ENCODE results near the gene SLC25A27.

Gene SLC25A27

DNA sequence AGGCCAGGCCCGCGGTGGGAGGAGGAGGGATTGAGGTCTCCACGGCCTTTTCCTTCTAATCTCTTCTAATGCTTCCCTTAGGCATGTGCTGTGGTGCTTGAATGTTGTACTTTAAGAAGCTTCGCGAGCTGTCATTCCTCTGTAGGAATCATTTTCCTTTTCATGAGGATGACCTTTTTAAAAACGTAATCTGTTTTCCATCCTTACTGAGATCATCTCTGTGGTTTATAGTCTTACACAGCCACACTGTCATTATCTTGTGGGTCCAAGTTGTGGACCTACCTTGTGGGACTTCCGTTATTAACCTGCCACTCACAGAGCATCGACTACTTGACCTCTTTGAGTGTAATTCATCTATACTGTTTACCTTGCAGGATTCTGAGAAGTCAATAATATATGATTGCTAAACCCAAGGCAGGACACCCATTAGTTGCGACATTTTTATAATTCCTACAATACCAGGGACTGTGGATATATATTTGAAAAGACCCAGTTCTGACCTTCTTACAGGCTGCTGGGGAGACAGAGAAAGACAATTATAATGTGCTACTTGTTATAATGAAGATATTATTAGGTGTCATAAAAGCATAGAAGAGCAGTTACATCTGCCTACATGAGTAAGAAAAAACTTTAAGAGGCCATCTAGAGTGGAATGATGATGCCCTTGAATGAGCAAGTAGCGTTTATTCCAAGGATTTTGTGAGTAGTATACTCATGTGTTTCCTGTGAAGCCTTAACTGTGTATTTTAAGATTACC lies 842 bp downstream of the SLC25A27 start:
- peak overlapping the region; percentile 74 for H3K4me2 ChIP-seq (ENCODE audit: low read length)
- H3K79me2 ChIP-seq (ENCODE audit: control insufficient read depth, insufficient read depth, low read length) = no peaks in the 10 kb centered on the region
- H3K27ac ChIP-seq (ENCODE audit: low read depth, low read length) = no peak overlapping the region
- peak overlapping the region; percentile 70 for H3K9ac ChIP-seq (ENCODE audit: low read length)
- H2BK120ac ChIP-seq (ENCODE audit: low read depth, low read length) = no peak overlapping the region
- no peak overlapping the region for H2BK15ac ChIP-seq (replicated peaks; ENCODE audit: low read depth)
- H3K4me1 ChIP-seq (ENCODE audit: control insufficient read depth, low read depth, low read length) = no peaks in the 10 kb centered on the region
- no peak overlapping the region for H4K5ac ChIP-seq (ENCODE audit: low read length)
- no peak overlapping the region for H2AK5ac ChIP-seq (ENCODE audit: low read length)
- H4K8ac ChIP-seq (ENCODE audit: low read depth, low read length) = no peak overlapping the region
- no CpG with 5 or more reads among the region's 10 CpGs for WGBS (ENCODE audit: extremely low coverage, insufficient coverage, low lambda C conversion rate)
- peak overlapping the region; percentile 77 for H3K56ac ChIP-seq (ENCODE audit: low read length)
- no peaks in the 10 kb centered on the region for H3K79me1 ChIP-seq (ENCODE audit: low read length)
- H3K18ac ChIP-seq (ENCODE audit: low read length) = no peak overlapping the region
- H3K4me3 ChIP-seq (ENCODE audit: low read length) = peak overlapping the region; percentile 97
- no peak overlapping the region for H3K4ac ChIP-seq (ENCODE audit: low read depth, low read length)
- H3K27me3 ChIP-seq (ENCODE audit: insufficient read depth, low read length, poor library complexity) = no peaks in the 10 kb centered on the region
- no peak overlapping the region for H2BK5ac ChIP-seq (ENCODE audit: low read length)
- H3K23ac ChIP-seq (ENCODE audit: low read length) = no peak overlapping the region
- no peak for DNase-seq
- no peaks in the 10 kb centered on the region for H3K36me3 ChIP-seq (ENCODE audit: control insufficient read depth, insufficient read depth, low read length)

DNA sequence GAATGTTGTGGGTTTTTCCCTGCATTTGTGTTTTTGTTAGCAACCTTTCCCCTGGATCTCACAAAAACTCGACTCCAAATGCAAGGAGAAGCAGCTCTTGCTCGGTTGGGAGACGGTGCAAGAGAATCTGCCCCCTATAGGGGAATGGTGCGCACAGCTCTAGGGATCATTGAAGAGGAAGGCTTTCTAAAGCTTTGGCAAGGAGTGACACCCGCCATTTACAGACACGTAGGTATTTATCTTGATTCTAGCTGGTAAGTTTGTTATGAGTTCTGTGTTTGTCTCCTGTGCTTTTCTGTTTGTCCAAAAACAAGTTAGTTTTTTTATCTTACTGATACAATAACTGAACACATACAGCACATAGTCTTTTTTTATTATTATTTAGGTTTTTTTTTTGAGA lies 3.0 kb downstream of the SLC25A27 start:
- no peak overlapping the region for H3K27ac ChIP-seq (ENCODE audit: low read depth, low read length)
- WGBS (ENCODE audit: extremely low coverage, insufficient coverage, low lambda C conversion rate) = no CpG with 5 or more reads among the region's 6 CpGs
- H4K5ac ChIP-seq (ENCODE audit: low read length) = no peak overlapping the region
- H2BK15ac ChIP-seq (replicated peaks; ENCODE audit: low read depth) = no peak overlapping the region
- H3K4me1 ChIP-seq (ENCODE audit: control insufficient read depth, low read depth, low read length) = no peaks in the 10 kb centered on the region
- no peak overlapping the region for H2AK5ac ChIP-seq (ENCODE audit: low read length)
- no peak overlapping the region for H3K23ac ChIP-seq (ENCODE audit: low read length)
- H4K8ac ChIP-seq (ENCODE audit: low read depth, low read length) = no peak overlapping the region
- no peak overlapping the region for H2BK120ac ChIP-seq (ENCODE audit: low read depth, low read length)
- peak; percentile 86 for DNase-seq
- no peaks in the 10 kb centered on the region for H3K79me1 ChIP-seq (ENCODE audit: low read length)
- no peak overlapping the region for H3K18ac ChIP-seq (ENCODE audit: low read length)
- H3K4me2 ChIP-seq (ENCODE audit: low read length) = no peak overlapping the region
- no peak overlapping the region for H3K56ac ChIP-seq (ENCODE audit: low read length)
- no peaks in the 10 kb centered on the region for H3K27me3 ChIP-seq (ENCODE audit: insufficient read depth, low read length, poor library complexity)
- no peak overlapping the region for H2BK5ac ChIP-seq (ENCODE audit: low read length)
- H3K79me2 ChIP-seq (ENCODE audit: control insufficient read depth, insufficient read depth, low read length) = no peaks in the 10 kb centered on the region
- no peak overlapping the region for H3K4ac ChIP-seq (ENCODE audit: low read depth, low read length)
- no peak overlapping the region for H3K4me3 ChIP-seq (ENCODE audit: low read length)
- no peaks in the 10 kb centered on the region for H3K36me3 ChIP-seq (ENCODE audit: control insufficient read depth, insufficient read depth, low read length)
- no peak overlapping the region for H3K9ac ChIP-seq (ENCODE audit: low read length)

DNA sequence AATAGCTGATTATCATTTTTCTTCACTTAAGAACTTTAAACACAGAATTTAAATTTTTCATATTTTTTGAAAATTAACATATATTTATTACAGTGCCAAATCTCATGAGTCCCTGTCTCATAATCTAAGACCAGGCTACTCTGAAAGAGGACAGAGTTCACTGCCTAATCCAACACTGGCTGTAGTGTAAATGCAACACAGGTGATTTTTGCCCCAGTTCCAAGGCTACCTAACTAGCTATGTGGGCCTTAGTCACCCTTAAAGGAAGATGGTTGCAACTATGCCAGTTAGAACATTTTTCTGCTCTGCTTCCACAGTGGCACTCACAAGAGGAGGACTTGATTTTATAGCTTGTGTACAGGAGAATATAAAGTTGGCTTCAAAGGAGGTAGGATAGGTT lies 4.9 kb downstream of the SLC25A27 start:
- H3K4me1 ChIP-seq (ENCODE audit: control insufficient read depth, low read depth, low read length) = no peaks in the 10 kb centered on the region

DNA sequence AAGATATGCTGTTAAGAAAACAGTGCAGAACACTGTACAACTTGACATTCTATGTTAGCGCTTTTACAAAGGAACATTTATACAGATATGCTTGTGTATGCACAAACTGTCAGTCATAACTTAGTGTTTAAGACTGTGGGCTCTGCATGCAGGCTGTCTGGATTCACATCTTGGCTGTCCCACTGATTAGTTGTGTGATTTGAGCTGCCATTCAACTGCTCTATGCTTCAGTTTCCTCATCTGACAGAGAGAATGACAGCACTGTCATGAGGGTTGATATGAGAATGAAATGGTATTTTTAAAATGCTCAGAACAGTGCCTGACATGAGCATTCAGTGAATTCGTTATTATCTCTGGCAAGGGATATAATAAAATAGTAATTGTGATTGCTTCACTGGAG lies 8.7 kb downstream of the SLC25A27 start:
- H3K18ac ChIP-seq (ENCODE audit: low read length) = no peak overlapping the region
- H4K8ac ChIP-seq (ENCODE audit: low read depth, low read length) = no peak overlapping the region
- no peak overlapping the region for H3K4ac ChIP-seq (ENCODE audit: low read depth, low read length)
- H3K79me2 ChIP-seq (ENCODE audit: control insufficient read depth, insufficient read depth, low read length) = no peaks in the 10 kb centered on the region
- H3K27me3 ChIP-seq (ENCODE audit: insufficient read depth, low read length, poor library complexity) = no peaks in the 10 kb centered on the region
- H2AK5ac ChIP-seq (ENCODE audit: low read length) = no peak overlapping the region
- H3K27ac ChIP-seq (ENCODE audit: low read depth, low read length) = no peak overlapping the region
- no peak overlapping the region for H3K56ac ChIP-seq (ENCODE audit: low read length)
- no peak for DNase-seq
- no peak overlapping the region for H3K23ac ChIP-seq (ENCODE audit: low read length)
- no peak overlapping the region for H3K4me2 ChIP-seq (ENCODE audit: low read length)
- H2BK15ac ChIP-seq (replicated peaks; ENCODE audit: low read depth) = no peak overlapping the region
- H3K36me3 ChIP-seq (ENCODE audit: control insufficient read depth, insufficient read depth, low read length) = no peaks in the 10 kb centered on the region
- no peak overlapping the region for H3K9ac ChIP-seq (ENCODE audit: low read length)
- no peak overlapping the region for H2BK5ac ChIP-seq (ENCODE audit: low read length)
- no CpG with 5 or more reads among the region's 2 CpGs for WGBS (ENCODE audit: extremely low coverage, insufficient coverage, low lambda C conversion rate)
- no peaks in the 10 kb centered on the region for H3K79me1 ChIP-seq (ENCODE audit: low read length)
- no peak overlapping the region for H3K4me3 ChIP-seq (ENCODE audit: low read length)
- H4K5ac ChIP-seq (ENCODE audit: low read length) = no peak overlapping the region
- H3K4me1 ChIP-seq (ENCODE audit: control insufficient read depth, low read depth, low read length) = no peaks in the 10 kb centered on the region
- H2BK120ac ChIP-seq (ENCODE audit: low read depth, low read length) = no peak overlapping the region

More for the DNA sequence above, 4.9 kb downstream of the SLC25A27 start:
- Histone ChIP-seq H3K79me2 (ENCODE audit: control insufficient read depth, insufficient read depth, low read length) (no peaks in the 10 kb centered on the region), H4K8ac (ENCODE audit: low read depth, low read length) (no peak overlapping the region), H3K4me2 (ENCODE audit: low read length) (no peak overlapping the region), H2BK120ac (ENCODE audit: low read depth, low read length) (no peak overlapping the region), H2BK15ac (replicated peaks; ENCODE audit: low read depth) (no peak overlapping the region), H3K56ac (ENCODE audit: low read length) (no peak overlapping the region), H2AK5ac (ENCODE audit: low read length) (no peak overlapping the region), H3K4ac (ENCODE audit: low read depth, low read length) (no peak overlapping the region), H3K4me3 (ENCODE audit: low read length) (no peak overlapping the region), H4K5ac (ENCODE audit: low read length) (no peak overlapping the region), H2BK5ac (ENCODE audit: low read length) (no peak overlapping the region), H3K23ac (ENCODE audit: low read length) (no peak overlapping the region), H3K79me1 (ENCODE audit: low read length) (no peaks in the 10 kb centered on the region), H3K27ac (ENCODE audit: low read depth, low read length) (no peak overlapping the region), H3K36me3 (ENCODE audit: control insufficient read depth, insufficient read depth, low read length) (no peaks in the 10 kb centered on the region), H3K18ac (ENCODE audit: low read length) (no peak overlapping the region), H3K27me3 (ENCODE audit: insufficient read depth, low read length, poor library complexity) (no peaks in the 10 kb centered on the region), H3K9ac (ENCODE audit: low read length) (no peak overlapping the region)
- DNase-seq = no peak

DNA sequence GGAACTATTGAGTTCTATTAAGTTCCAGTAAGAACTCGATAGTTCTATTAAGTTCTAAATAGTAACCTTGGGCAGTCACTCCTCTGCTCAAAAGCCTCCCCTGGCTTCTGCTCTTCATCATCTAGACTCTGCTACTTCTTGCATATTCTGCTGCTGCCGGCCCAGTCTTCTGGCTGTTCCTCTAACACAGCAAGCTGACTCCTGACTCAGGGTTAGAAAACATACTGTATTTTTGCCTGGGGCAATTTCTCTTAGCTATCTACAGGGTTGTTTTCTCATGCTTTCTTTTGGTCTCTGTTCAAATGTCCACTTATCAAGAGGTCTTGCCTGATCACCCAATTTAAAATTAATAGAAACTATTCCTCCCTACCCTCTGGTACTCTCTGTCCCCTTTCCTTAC lies 14.6 kb downstream of the SLC25A27 start:
- no peaks in the 10 kb centered on the region for H3K36me3 ChIP-seq (ENCODE audit: control insufficient read depth, insufficient read depth, low read length)
- H3K79me2 ChIP-seq (ENCODE audit: control insufficient read depth, insufficient read depth, low read length) = no peaks in the 10 kb centered on the region
- H3K27ac ChIP-seq (ENCODE audit: low read depth, low read length) = no peak overlapping the region
- DNase-seq = no peak
- no peak overlapping the region for H2AK5ac ChIP-seq (ENCODE audit: low read length)
- no peak overlapping the region for H2BK120ac ChIP-seq (ENCODE audit: low read depth, low read length)
- no peak overlapping the region for H4K5ac ChIP-seq (ENCODE audit: low read length)
- no peak overlapping the region for H3K56ac ChIP-seq (ENCODE audit: low read length)
- no peak overlapping the region for H3K4me3 ChIP-seq (ENCODE audit: low read length)
- H3K9ac ChIP-seq (ENCODE audit: low read length) = no peak overlapping the region
- H3K79me1 ChIP-seq (ENCODE audit: low read length) = no peaks in the 10 kb centered on the region
- H4K8ac ChIP-seq (ENCODE audit: low read depth, low read length) = no peak overlapping the region
- no peak overlapping the region for H3K18ac ChIP-seq (ENCODE audit: low read length)
- no peak overlapping the region for H3K23ac ChIP-seq (ENCODE audit: low read length)
- no peak overlapping the region for H3K4me2 ChIP-seq (ENCODE audit: low read length)
- H2BK15ac ChIP-seq (replicated peaks; ENCODE audit: low read depth) = no peak overlapping the region
- H3K27me3 ChIP-seq (ENCODE audit: insufficient read depth, low read length, poor library complexity) = no peaks in the 10 kb centered on the region
- H3K4ac ChIP-seq (ENCODE audit: low read depth, low read length) = no peak overlapping the region
- H3K4me1 ChIP-seq (ENCODE audit: control insufficient read depth, low read depth, low read length) = no peaks in the 10 kb centered on the region
- no CpG with 5 or more reads among the region's 2 CpGs for WGBS (ENCODE audit: extremely low coverage, insufficient coverage, low lambda C conversion rate)
- H2BK5ac ChIP-seq (ENCODE audit: low read length) = no peak overlapping the region

DNA sequence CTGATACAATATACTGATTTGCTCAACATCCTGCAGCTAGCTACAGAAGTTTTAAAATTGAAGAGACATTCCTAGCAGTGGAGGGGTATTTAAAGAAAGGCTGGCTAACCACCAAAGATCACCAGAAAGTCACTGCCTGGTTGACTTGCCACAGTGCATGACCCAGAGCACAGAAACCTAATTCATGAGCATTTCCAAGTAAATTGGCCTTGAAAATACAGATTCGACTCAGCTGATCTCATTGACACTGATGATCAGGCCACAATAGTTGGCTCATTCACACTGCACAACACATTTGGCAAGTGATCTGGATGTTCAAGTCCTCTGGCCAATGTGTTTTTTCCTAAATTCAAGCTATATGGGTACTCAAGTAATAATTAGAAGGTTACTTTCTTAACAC lies 21.6 kb downstream of the SLC25A27 start:
- Histone ChIP-seq H3K56ac (ENCODE audit: low read length) (no peak overlapping the region), H2BK15ac (replicated peaks; ENCODE audit: low read depth) (no peak overlapping the region), H3K79me2 (ENCODE audit: control insufficient read depth, insufficient read depth, low read length) (no peaks in the 10 kb centered on the region), H3K27me3 (ENCODE audit: insufficient read depth, low read length, poor library complexity) (no peaks in the 10 kb centered on the region), H3K4me1 (ENCODE audit: control insufficient read depth, low read depth, low read length) (no peaks in the 10 kb centered on the region), H3K36me3 (ENCODE audit: control insufficient read depth, insufficient read depth, low read length) (no peaks in the 10 kb centered on the region), H2BK5ac (ENCODE audit: low read length) (no peak overlapping the region), H3K79me1 (ENCODE audit: low read length) (no peaks in the 10 kb centered on the region), H3K23ac (ENCODE audit: low read length) (no peak overlapping the region), H2AK5ac (ENCODE audit: low read length) (no peak overlapping the region), H4K5ac (ENCODE audit: low read length) (no peak overlapping the region), H3K18ac (ENCODE audit: low read length) (no peak overlapping the region), H4K8ac (ENCODE audit: low read depth, low read length) (no peak overlapping the region), H3K4ac (ENCODE audit: low read depth, low read length) (no peak overlapping the region), H3K4me3 (ENCODE audit: low read length) (no peak overlapping the region), H2BK120ac (ENCODE audit: low read depth, low read length) (no peak overlapping the region), H3K27ac (ENCODE audit: low read depth, low read length) (no peak overlapping the region), H3K9ac (ENCODE audit: low read length) (no peak overlapping the region), H3K4me2 (ENCODE audit: low read length) (no peak overlapping the region)
- WGBS (ENCODE audit: extremely low coverage, insufficient coverage, low lambda C conversion rate) = no CpG with 5 or more reads among the region's 1 CpG
- DNase-seq = no peak
